Islet precursor cell (in vitro differentiated cells): ENCODE measurements around the gene GK.
"Not testable (repeated sequence)": the region's sequence is repeated elsewhere in the genome, so short reads cannot be mapped to it uniquely, and the experiment has no call there.

Experiments used
- DNase-seq: peaks from one replicate; pipeline ENCODE4 v3.0.0-alpha.2; 2018

GK gene

GRCh38 chrX:30653415-30654131, at the start of gene GK:
Gene GK, plus strand, starts transcription at chrX:30653423. Its CDS starts 115 bp downstream, at chrX:30653538.
- DNase-seq = peak; percentile 53

- DNase-seq = no peak
Measured at GRCh38 chrX:30607155-30607554, 46.1 kb upstream of the GK start.

GRCh38 chrX:30610026-30610425, 43.2 kb upstream of the GK start:
- DNase-seq = no peak

- DNase-seq = no peak
Measured at GRCh38 chrX:30612250-30612655, 41.0 kb upstream of the GK start.

GRCh38 chrX:30613721-30614120, 39.5 kb upstream of the GK start:
- no peak for DNase-seq

- DNase-seq = no peak
Measured at GRCh38 chrX:30615229-30615628, 38.0 kb upstream of the GK start.

GRCh38 chrX:30618160-30618765, 35.0 kb upstream of the GK start:
- no peak for DNase-seq

GRCh38 chrX:30620125-30620524, 33.1 kb upstream of the GK start:
- no peak for DNase-seq

- DNase-seq = peak; percentile 64
Measured at GRCh38 chrX:30620980-30621618, 32.1 kb upstream of the GK start.

- no peak for DNase-seq
Measured at GRCh38 chrX:30622361-30622760, 30.9 kb upstream of the GK start.

GRCh38 chrX:30626402-30626801, 26.8 kb upstream of the GK start:
- no peak for DNase-seq

GRCh38 chrX:30627818-30628652, 25.2 kb upstream of the GK start:
- no peak for DNase-seq

GRCh38 chrX:30634070-30634469, 19.2 kb upstream of the GK start:
- DNase-seq = not testable (repeated sequence)

GRCh38 chrX:30635630-30636029, 17.6 kb upstream of the GK start:
- DNase-seq = no peak

GRCh38 chrX:30637874-30638815, 15.1 kb upstream of the GK start:
- no peak for DNase-seq

GRCh38 chrX:30639702-30640101, 13.5 kb upstream of the GK start:
- not testable (repeated sequence) for DNase-seq

GRCh38 chrX:30642642-30643041, 10.6 kb upstream of the GK start:
- DNase-seq = no peak

- DNase-seq = no peak
Measured at GRCh38 chrX:30643313-30643821, 9.9 kb upstream of the GK start.

GRCh38 chrX:30649859-30650258, 3.4 kb upstream of the GK start:
- DNase-seq = no peak

- peak; percentile 96 for DNase-seq
Measured at GRCh38 chrX:30652527-30653414, 452 bp upstream of the GK start.

- DNase-seq = not testable (repeated sequence)
Measured at GRCh38 chrX:30654386-30654785, 1.2 kb downstream of the GK start.
